MM.1S (cell line): Measurements from ENCODE around the gene DLGAP1.

Source experiments
- EZH2 ChIP-seq: fragments of 300-600 bp; sonication (generic); optimal IDR thresholded peaks from 2 replicates; pipeline ENCODE3; 2017; ENCODE audit warnings: low read depth, mild to moderate bottlenecking, antibody characterized with exemption, low read length, mixed read lengths
- TF ChIP-seq, protein P1 (sequence below): fragments of 300-600 bp; sonication (generic); IDR thresholded peaks from 2 replicates; pipeline ENCODE4 v1.5.1; 2016; ENCODE audit warnings: antibody characterized with exemption, low read length, mixed read lengths

DNA sequence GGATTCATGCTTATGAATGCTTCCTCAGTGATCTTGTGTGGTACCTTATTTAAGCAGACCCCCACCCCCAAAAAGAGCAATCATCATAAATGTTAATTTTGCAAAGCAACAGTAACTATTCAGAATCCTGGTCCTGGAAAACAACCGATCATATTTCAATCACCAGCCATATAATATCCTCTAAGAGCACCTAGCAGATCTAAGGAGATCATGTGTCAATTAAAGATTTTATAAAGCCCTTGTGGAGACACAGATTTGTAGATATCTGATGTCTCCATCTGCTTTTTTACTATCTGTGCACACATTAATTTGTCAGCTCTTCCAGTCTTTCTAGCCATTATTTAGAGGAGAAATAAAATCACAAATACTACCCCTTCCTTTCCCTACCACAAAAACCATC is 581.4 kb downstream of the DLGAP1 start:
- no peak for TF ChIP-seq EZH2
- TF ChIP-seq, protein P1, sequence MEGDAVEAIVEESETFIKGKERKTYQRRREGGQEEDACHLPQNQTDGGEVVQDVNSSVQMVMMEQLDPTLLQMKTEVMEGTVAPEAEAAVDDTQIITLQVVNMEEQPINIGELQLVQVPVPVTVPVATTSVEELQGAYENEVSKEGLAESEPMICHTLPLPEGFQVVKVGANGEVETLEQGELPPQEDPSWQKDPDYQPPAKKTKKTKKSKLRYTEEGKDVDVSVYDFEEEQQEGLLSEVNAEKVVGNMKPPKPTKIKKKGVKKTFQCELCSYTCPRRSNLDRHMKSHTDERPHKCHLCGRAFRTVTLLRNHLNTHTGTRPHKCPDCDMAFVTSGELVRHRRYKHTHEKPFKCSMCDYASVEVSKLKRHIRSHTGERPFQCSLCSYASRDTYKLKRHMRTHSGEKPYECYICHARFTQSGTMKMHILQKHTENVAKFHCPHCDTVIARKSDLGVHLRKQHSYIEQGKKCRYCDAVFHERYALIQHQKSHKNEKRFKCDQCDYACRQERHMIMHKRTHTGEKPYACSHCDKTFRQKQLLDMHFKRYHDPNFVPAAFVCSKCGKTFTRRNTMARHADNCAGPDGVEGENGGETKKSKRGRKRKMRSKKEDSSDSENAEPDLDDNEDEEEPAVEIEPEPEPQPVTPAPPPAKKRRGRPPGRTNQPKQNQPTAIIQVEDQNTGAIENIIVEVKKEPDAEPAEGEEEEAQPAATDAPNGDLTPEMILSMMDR, result no peak
